ENCODE measurements around the gene UBR1.

The UBR1 gene

GRCh38 chr15:43099105-43099845 is 6.6 kb downstream of the UBR1 start:
- DNase-seq (ENCODE audit: low read depth in 1 of 2, low spot score in 1 of 2) = no peak
- TF ChIP-seq POLR2AphosphoS5 (IDR thresholded peaks at IDR 0.05; ENCODE audit: low read depth) (no peak), REST (IDR thresholded peaks at IDR 0.05; ENCODE audit: insufficient replicate concordance, low read depth) (no peak), CTCF (IDR thresholded peaks at IDR 0.05; ENCODE audit: insufficient read depth, low read length) (no peak), SPI1 (IDR thresholded peaks at IDR 0.05; ENCODE audit: borderline replicate concordance, low read depth) (no peak), GABPA (IDR thresholded peaks at IDR 0.05; ENCODE audit: low read depth) (no peak)
- no peaks in the 10 kb centered on the region for H3K27me3 ChIP-seq (ENCODE audit: insufficient read depth, poor library complexity, severe bottlenecking)
- H3K27ac ChIP-seq (replicated peaks) = no peak overlapping the region
- no peak overlapping the region for H3K4me3 ChIP-seq (replicated peaks; ENCODE audit: insufficient read depth, low read length)

- TF ChIP-seq SPI1 (IDR thresholded peaks at IDR 0.05; ENCODE audit: borderline replicate concordance, low read depth) (no peak), POLR2AphosphoS5 (IDR thresholded peaks at IDR 0.05; ENCODE audit: low read depth) (no peak), GABPA (IDR thresholded peaks at IDR 0.05; ENCODE audit: low read depth) (no peak), CTCF (IDR thresholded peaks at IDR 0.05; ENCODE audit: insufficient read depth, low read length) (no peak), REST (IDR thresholded peaks at IDR 0.05; ENCODE audit: insufficient replicate concordance, low read depth) (no peak)
- no peak for DNase-seq (ENCODE audit: low read depth in 1 of 2, low spot score in 1 of 2)
- no peak overlapping the region for H3K4me3 ChIP-seq (replicated peaks; ENCODE audit: insufficient read depth, low read length)
- H3K27me3 ChIP-seq (ENCODE audit: insufficient read depth, poor library complexity, severe bottlenecking) = no peaks in the 10 kb centered on the region
- no peak overlapping the region for H3K27ac ChIP-seq (replicated peaks)
Observed at GRCh38 chr15:43096411-43096810, 9.4 kb downstream of the UBR1 start.

GRCh38 chr15:43095708-43096347 is 10.0 kb downstream of the UBR1 start:
- TF ChIP-seq POLR2AphosphoS5 (IDR thresholded peaks at IDR 0.05; ENCODE audit: low read depth) (no peak), GABPA (IDR thresholded peaks at IDR 0.05; ENCODE audit: low read depth) (no peak), SPI1 (IDR thresholded peaks at IDR 0.05; ENCODE audit: borderline replicate concordance, low read depth) (no peak), CTCF (IDR thresholded peaks at IDR 0.05; ENCODE audit: insufficient read depth, low read length) (no peak), REST (IDR thresholded peaks at IDR 0.05; ENCODE audit: insufficient replicate concordance, low read depth) (no peak)
- H3K27me3 ChIP-seq (ENCODE audit: insufficient read depth, poor library complexity, severe bottlenecking) = no peaks in the 10 kb centered on the region
- no peak overlapping the region for H3K27ac ChIP-seq (replicated peaks)
- H3K4me3 ChIP-seq (replicated peaks; ENCODE audit: insufficient read depth, low read length) = no peak overlapping the region
- no peak for DNase-seq (ENCODE audit: low read depth in 1 of 2, low spot score in 1 of 2)
